H1 (cell line): ENCODE results near the gene SELENOI. TPM values are rescaled to one million over a fixed set of nuclear protein-coding genes. Genes with fewer than 3 reads are reported as not detected.

Experiments
- CTCF ChIA-PET: fragments of 300-600 bp; sonication (Branson Sonifier 250); formaldehyde crosslinking; loops from one replicate; lab custom pipeline; 2021; ENCODE audit not compliant: partially characterized antibody; lab: Charles Lee
- POLR2A ChIA-PET: fragments of 300-600 bp; sonication (Branson Sonifier 250); formaldehyde crosslinking; loops from one replicate; lab custom pipeline; 2021; ENCODE audit warnings: inconsistent platforms; ENCODE audit not compliant: partially characterized antibody; lab: Charles Lee
- DNase-seq, 2 experiments: peaks; one replicate each; pipeline versions ENCODE4 v3.0.0 to v3.0.0-alpha.2; 2010 to 2022; ENCODE audit warnings: low spot score in 2 of 2, low read depth in 1 of 2, mixed read lengths in 1 of 2
- FAIRE-seq: peaks from 2 replicates; lab custom pipeline; 2011; peaks lifted over from hg19 to GRCh38; lab: Jason Lieb, UNC
- H2AFZ ChIP-seq: 2 replicates; pipeline ENCODE4 v1.8.1; 2012; ENCODE audit warnings: low read length, inconsistent platforms
- H2AK5ac ChIP-seq: 2 replicates; pipeline ENCODE4 v1.6.1; 2013; ENCODE audit warnings: low read depth, low read length
- H2BK120ac ChIP-seq: replicated peaks from 2 replicates; pipeline ENCODE3; 2013; ENCODE audit warnings: low read depth, low read length, inconsistent platforms
- H2BK12ac ChIP-seq: 2 replicates; pipeline ENCODE4 v1.6.1; 2013; ENCODE audit warnings: low read depth, low read length
- H2BK15ac ChIP-seq: 2 replicates; pipeline ENCODE4 v1.6.1; 2013; ENCODE audit warnings: low read length
- H2BK20ac ChIP-seq: 2 replicates; pipeline ENCODE4 v1.6.1; 2013; ENCODE audit warnings: low read length
- H2BK5ac ChIP-seq: 2 replicates; pipeline ENCODE4 v1.6.1; 2013; ENCODE audit warnings: low read depth, low read length
- H3K14ac ChIP-seq: 2 replicates; pipeline ENCODE4 v1.6.1; 2013; ENCODE audit warnings: inconsistent platforms; ENCODE audit not compliant: insufficient read length
- H3K18ac ChIP-seq: 2 replicates; pipeline ENCODE4 v1.6.1; 2013; ENCODE audit warnings: low read length; ENCODE audit errors: extremely low read depth
- H3K23ac ChIP-seq: 2 replicates; pipeline ENCODE4 v1.6.1; 2013; ENCODE audit warnings: inconsistent platforms; ENCODE audit not compliant: insufficient read length
- H3K23me2 ChIP-seq: 2 replicates; pipeline ENCODE4 v1.6.1; 2013; ENCODE audit warnings: low read depth, low read length
- H3K27ac ChIP-seq: 2 replicates; pipeline ENCODE4 v1.6.1; 2011; ENCODE audit warnings: low read depth, low read length, inconsistent platforms
- H3K27me3 ChIP-seq, 4 experiments: replicated peaks in 1 of 4; 1 replicate in 1 of 4; 2 replicates in 3 of 4; pipeline versions ENCODE4 v1.6.1 to v1.8.1; 2011 to 2013; ENCODE audit warnings: low read length in 3 of 4, mild to moderate bottlenecking in 3 of 4, inconsistent platforms in 2 of 4, mixed read lengths in 2 of 4, moderate library complexity in 1 of 4; ENCODE audit not compliant: control insufficient read depth in 3 of 4, insufficient read depth in 3 of 4; ENCODE audit errors: extremely low read depth in 1 of 4
- H3K36me3 ChIP-seq, 4 experiments: 2 replicates each; pipeline versions ENCODE4 v1.6.1 to v1.8.1; 2011 to 2013; ENCODE audit warnings: mild to moderate bottlenecking in 4 of 4, low read length in 3 of 4, moderate library complexity in 2 of 4, control low read depth in 1 of 4, inconsistent platforms in 1 of 4; ENCODE audit not compliant: insufficient read depth in 4 of 4, control insufficient read depth in 2 of 4
- H3K4ac ChIP-seq: replicated peaks from 2 replicates; pipeline ENCODE3; 2013; ENCODE audit warnings: low read length, low read depth, mixed read lengths, inconsistent platforms; ENCODE audit not compliant: insufficient read length
- H3K4me1 ChIP-seq, 4 experiments: replicated peaks in 1 of 4; 1 replicate in 1 of 4; 2 replicates in 3 of 4; pipeline versions ENCODE4 v1.6.1 to v1.8.1; 2011 to 2013; ENCODE audit warnings: low read length in 3 of 4, inconsistent platforms in 2 of 4, mixed read lengths in 1 of 4; ENCODE audit not compliant: insufficient read depth in 4 of 4, control insufficient read depth in 3 of 4
- H3K4me2 ChIP-seq, 2 experiments: 2 replicates each; pipeline versions ENCODE4 v1.6.1 to v1.8.1; 2011 to 2013; ENCODE audit warnings: low read depth in 2 of 2, low read length in 2 of 2, control low read depth in 1 of 2, inconsistent platforms in 1 of 2, mild to moderate bottlenecking in 1 of 2; ENCODE audit not compliant: insufficient read depth in 1 of 2
- H3K4me3 ChIP-seq, 4 experiments: fragments of 200-600, 300-600 bp in 1 of 4; sonication (generic), shearing (Covaris generic), sonication (Bioruptor Twin) in 1 of 4; 2 replicates each; pipeline versions ENCODE4 v1.5.1 to v1.8.1; 2011 to 2016; ENCODE audit warnings: low read length in 4 of 4, low read depth in 3 of 4, control low read depth in 2 of 4, inconsistent platforms in 2 of 4, mild to moderate bottlenecking in 2 of 4, mixed read lengths in 1 of 4, moderate library complexity in 1 of 4; ENCODE audit not compliant: insufficient read depth in 2 of 4; ENCODE audit errors: extremely low read depth in 1 of 4
- H3K56ac ChIP-seq: replicated peaks from 2 replicates; pipeline ENCODE3; 2013; ENCODE audit warnings: low read depth, mild to moderate bottlenecking, mixed read lengths, low read length, inconsistent platforms; ENCODE audit not compliant: insufficient read length
- H3K79me1 ChIP-seq: 2 replicates; pipeline ENCODE4 v1.6.1; 2013; ENCODE audit warnings: low read depth, low read length, control low read depth
- H3K79me2 ChIP-seq, 2 experiments: 2 replicates each; pipeline versions ENCODE4 v1.6.1 to v1.8.1; 2012 to 2013; ENCODE audit warnings: low read length in 2 of 2, mild to moderate bottlenecking in 2 of 2, inconsistent platforms in 1 of 2; ENCODE audit not compliant: insufficient read depth in 2 of 2, control insufficient read depth in 1 of 2
- H3K9ac ChIP-seq, 4 experiments: replicated peaks in 1 of 4; 1 replicate in 1 of 4; 2 replicates in 3 of 4; pipeline versions ENCODE4 v1.6.1 to v1.8.1; 2011 to 2013; ENCODE audit warnings: low read depth in 3 of 4, low read length in 3 of 4, control low read depth in 2 of 4, mild to moderate bottlenecking in 2 of 4, moderate library complexity in 2 of 4, inconsistent platforms in 1 of 4; ENCODE audit errors: extremely low read depth in 1 of 4
- H3K9me3 ChIP-seq, 2 experiments: 2 replicates each; pipeline versions ENCODE4 v1.6.1 to v1.8.1; 2012 to 2013; ENCODE audit warnings: mild to moderate bottlenecking in 2 of 2, moderate library complexity in 2 of 2, control low read depth in 1 of 2, inconsistent platforms in 1 of 2, low read depth in 1 of 2, low read length in 1 of 2, mixed read lengths in 1 of 2; ENCODE audit not compliant: insufficient read depth in 2 of 2
- H4K20me1 ChIP-seq, 2 experiments: replicated peaks in 1 of 2; 2 replicates each; pipeline versions ENCODE3 to v1.8.1; 2011 to 2013; ENCODE audit warnings: inconsistent platforms in 2 of 2, low read length in 2 of 2, mild to moderate bottlenecking in 1 of 2; ENCODE audit not compliant: insufficient read depth in 2 of 2, control insufficient read depth in 1 of 2
- H4K5ac ChIP-seq: 2 replicates; pipeline ENCODE4 v1.6.1; 2013; ENCODE audit warnings: low read length, low read depth, mixed read lengths, inconsistent platforms; ENCODE audit not compliant: insufficient read length
- H4K8ac ChIP-seq: 2 replicates; pipeline ENCODE4 v1.8.0; 2013; ENCODE audit warnings: mild to moderate bottlenecking, moderate library complexity, low read length, inconsistent platforms; ENCODE audit not compliant: insufficient read depth; ENCODE audit errors: extremely low read depth
- H4K91ac ChIP-seq: replicated peaks from 2 replicates; pipeline ENCODE3; 2013; ENCODE audit warnings: low read length, mixed read lengths, inconsistent platforms; ENCODE audit not compliant: insufficient read length
- CTBP2 ChIP-seq: IDR thresholded peaks from 2 replicates; pipeline ENCODE4 v1.7.0; 2011; ENCODE audit warnings: borderline replicate concordance, mild to moderate bottlenecking, moderate library complexity, mixed read lengths, low read length; ENCODE audit not compliant: insufficient read depth, insufficient read length
- KDM4A ChIP-seq: IDR thresholded peaks from one replicate; pipeline ENCODE4 v1.7.1; 2012; ENCODE audit warnings: low read depth, mild to moderate bottlenecking, moderate library complexity, low read length, inconsistent platforms; ENCODE audit not compliant: severe bottlenecking
- POLR2A ChIP-seq, 2 experiments: IDR thresholded peaks; 1 replicate in 1 of 2; 2 replicates in 1 of 2; pipeline ENCODE4 v1.6.1; 2011; ENCODE audit warnings: low read depth in 2 of 2, low read length in 2 of 2, mild to moderate bottlenecking in 2 of 2; ENCODE audit errors: control extremely low read depth in 1 of 2
- TAF7 ChIP-seq: optimal IDR thresholded peaks from 2 replicates; pipeline ENCODE3; 2011; ENCODE audit warnings: low read depth, mild to moderate bottlenecking, inconsistent platforms, low read length, moderate library complexity, borderline replicate concordance
- WGBS, 2 experiments: shearing (Covaris generic) in 1 of 2; methylation state at CpG; one replicate each; pipeline versions ENCODE4 v1.1.6 to v1.1.7; 2013 to 2015; ENCODE audit warnings: low lambda C conversion rate in 2 of 2, mixed read lengths in 2 of 2, inconsistent platforms in 1 of 2, low coverage in 1 of 2, missing lambda C conversion rate in 1 of 2; ENCODE audit not compliant: insufficient replicate concordance in 2 of 2, insufficient coverage in 1 of 2, insufficient read length in 1 of 2; ENCODE audit errors: extremely low coverage in 1 of 2, missing lambda C conversion rate in 1 of 2; 5-methylcytosine and 5-hydroxymethylcytosine counted together
- polyA plus RNA-seq, 7 experiments: library from polyadenylated mRNA; depleted of rRNA in 3 of 7; stranded (reverse) in 5 of 7; unstranded in 2 of 7; fragments of >200 nt in 5 of 7; fragments of 200-250 nt in 2 of 7; gene quantifications; 1 replicate in 5 of 7; 2 replicates in 1 of 7; 4 replicates in 1 of 7; pipeline versions ENCODE4 v1.2.1 to v1.2.3, GENCODE V29; 2011 to 2013; ENCODE audit warnings: missing spikeins in 2 of 7, mixed read lengths in 2 of 7
- total RNA-seq: library from RNA; stranded (reverse); fragmentation: NEBNext Ultra II Directional; extraction: Animal tissue kit (Norgen Biotek cat#: 25700); gene quantifications from 2 replicates; pipeline ENCODE4 v1.2.1, GENCODE V29; 2021

Gene SELENOI
- total and polyA plus RNA-seq, 2 of the 8 experiments (the other 6 are each of a cell fraction or from before 2014, with no cell fraction given), result 15.9 to 63.8 TPM

DNA sequence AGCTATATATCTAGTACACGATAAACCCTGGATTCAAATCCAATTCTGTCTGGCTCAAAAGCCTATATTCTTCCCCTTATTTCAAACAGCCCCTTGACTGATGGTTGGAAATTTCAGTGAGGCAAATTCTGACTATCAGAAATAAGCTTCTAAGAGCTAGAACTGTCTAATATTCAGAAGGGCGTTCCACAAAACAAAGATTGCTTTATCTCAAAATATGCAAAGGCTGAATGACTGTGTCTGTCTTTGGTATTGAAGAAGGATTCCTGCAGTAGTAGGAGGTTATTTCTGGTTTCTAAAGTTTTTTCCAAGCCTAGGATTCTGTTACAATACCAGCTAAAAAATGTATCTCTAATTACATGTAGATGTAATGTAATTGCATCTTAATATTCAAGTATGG, 86.9 kb downstream of the SELENOI start:
- Histone ChIP-seq H3K79me1 (no peaks in the 10 kb centered on the region), H3K4me3 (no peak overlapping the region), H3K36me3 (no peaks in the 10 kb centered on the region), H2BK120ac (no peak overlapping the region), H2BK5ac (no peak overlapping the region), H4K5ac (no peak overlapping the region), H3K23ac (no peak overlapping the region), H3K4ac (no peak overlapping the region), H3K27ac (no peak overlapping the region), H3K27me3 (no peaks in the 10 kb centered on the region; a peak in 1 of 7 replicates), H3K56ac (no peak overlapping the region), H4K91ac (no peak overlapping the region), H2BK20ac (no peak overlapping the region), H3K4me1 (no peaks in the 10 kb centered on the region), H2BK12ac (no peak overlapping the region), H3K23me2 (no peaks in the 10 kb centered on the region), H4K8ac (no peak overlapping the region), H2AFZ (no peak overlapping the region), H2BK15ac (no peak overlapping the region), H3K79me2 (no peaks in the 10 kb centered on the region), H3K4me2 (no peak overlapping the region), H3K9me3 (no peaks in the 10 kb centered on the region), H4K20me1 (no peaks in the 10 kb centered on the region), H3K18ac (no peak overlapping the region), H3K9ac (no peak overlapping the region), H2AK5ac (no peak overlapping the region), H3K14ac (no peak overlapping the region)
- POLR2A ChIA-PET, result interaction anchor here (1.5 to 1.6 kb wide), 2 partner anchors 16 to 18 kb away, joined by 3 read pairs; no protein-coding TSS in a partner anchor
- DNase-seq (no peak), FAIRE-seq (no peak)
- WGBS, 2 experiments, result 67% methylated on average over 2 of the region's 2 CpGs; no CpG with 5 or more reads in 1 of the 2 experiments
- CTCF ChIA-PET, result interaction anchor here (0.7 to 2.3 kb wide), 8 partner anchors 10 to 454 kb away, joined by 3 to 7 read pairs (median 4); no protein-coding TSS in a partner anchor
- no peak for TF ChIP-seq POLR2A (IDR thresholded peaks at IDR 0.05; ENCODE audit: control extremely low read depth in 1 of 2, low read depth in 2 of 2, low read length in 2 of 2)
- no peak for TF ChIP-seq TAF7
- no peak for TF ChIP-seq KDM4A
- TF ChIP-seq CTBP2, result no peak
